ENCODE results near the gene RPL41. TPM values are rescaled to one million over a fixed set of nuclear protein-coding genes. Genes with fewer than 3 reads are reported as not detected.

RPL41 gene
- total RNA-seq, 1 donor from 2014 or later, result 3,505 TPM

DNA sequence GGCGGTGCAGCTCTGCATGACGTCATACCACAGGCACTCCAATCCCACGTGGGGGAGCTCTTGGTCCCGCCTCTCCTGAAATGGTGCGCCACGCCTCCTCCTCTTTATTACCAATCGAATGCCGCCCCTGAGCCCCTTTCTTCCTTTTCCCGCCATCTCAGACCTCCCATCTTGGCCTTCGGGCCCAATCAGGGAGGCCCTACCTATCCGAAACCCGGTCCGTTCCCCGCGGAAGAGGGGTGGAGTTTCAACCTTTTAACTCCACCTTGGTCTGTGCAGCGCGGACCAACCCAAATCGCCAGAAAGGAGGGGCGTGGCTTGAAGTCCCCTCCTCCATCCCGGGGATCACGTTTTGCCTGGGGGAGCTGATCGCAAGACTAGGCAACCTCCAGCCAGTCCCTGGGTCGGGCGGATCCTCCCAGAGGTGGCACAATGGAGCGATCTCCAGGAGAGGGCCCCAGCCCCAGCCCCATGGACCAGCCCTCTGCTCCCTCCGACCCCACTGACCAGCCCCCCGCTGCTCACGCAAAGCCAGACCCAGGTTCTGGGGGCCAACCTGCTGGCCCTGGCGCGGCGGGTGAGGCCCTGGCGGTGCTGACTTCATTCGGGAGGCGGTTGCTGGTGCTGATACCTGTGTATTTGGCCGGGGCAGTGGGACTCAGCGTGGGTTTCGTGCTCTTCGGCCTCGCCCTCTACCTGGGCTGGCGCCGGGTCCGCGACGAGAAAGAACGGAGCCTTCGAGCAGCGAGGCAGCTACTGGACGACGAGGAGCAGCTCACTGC lies 11.6 kb downstream of the RPL41 start, which contains the start of gene ESYT1:
TSS of gene ESYT1 (plus strand) at position 380 of the 782 bp plus-strand sequence. CDS start at position 433, 53 bp downstream.
- peak; percentile 100 for DNase-seq (ENCODE audit: low spot score)

DNA sequence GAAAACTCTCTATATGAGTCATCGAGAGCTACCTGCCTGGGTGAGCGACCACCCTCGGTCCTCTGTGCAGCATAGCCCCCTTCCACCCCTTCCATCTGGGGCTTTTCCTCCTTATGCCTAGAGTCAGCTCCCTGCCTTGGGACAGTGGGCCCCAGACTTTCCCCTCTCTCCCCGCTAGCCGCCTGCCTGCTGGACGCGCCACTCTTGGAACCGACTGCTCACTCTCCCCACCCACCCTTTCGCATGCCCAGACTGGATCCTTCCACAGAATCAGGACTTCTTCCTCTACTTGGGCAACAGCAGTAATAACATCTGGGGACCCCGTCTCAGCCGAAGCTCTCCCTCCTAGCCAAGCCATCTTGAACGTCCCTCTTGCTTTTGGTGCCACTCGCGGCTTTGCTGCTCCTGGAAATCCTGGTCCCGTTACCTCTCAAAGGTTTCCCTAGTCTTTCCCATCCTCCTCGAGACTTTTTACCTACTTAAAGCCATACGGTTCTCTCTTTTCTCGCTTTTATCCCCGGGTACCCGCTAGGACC lies 12.3 kb downstream of the RPL41 start:
- peak; percentile 31 for DNase-seq (ENCODE audit: low spot score)

DNA sequence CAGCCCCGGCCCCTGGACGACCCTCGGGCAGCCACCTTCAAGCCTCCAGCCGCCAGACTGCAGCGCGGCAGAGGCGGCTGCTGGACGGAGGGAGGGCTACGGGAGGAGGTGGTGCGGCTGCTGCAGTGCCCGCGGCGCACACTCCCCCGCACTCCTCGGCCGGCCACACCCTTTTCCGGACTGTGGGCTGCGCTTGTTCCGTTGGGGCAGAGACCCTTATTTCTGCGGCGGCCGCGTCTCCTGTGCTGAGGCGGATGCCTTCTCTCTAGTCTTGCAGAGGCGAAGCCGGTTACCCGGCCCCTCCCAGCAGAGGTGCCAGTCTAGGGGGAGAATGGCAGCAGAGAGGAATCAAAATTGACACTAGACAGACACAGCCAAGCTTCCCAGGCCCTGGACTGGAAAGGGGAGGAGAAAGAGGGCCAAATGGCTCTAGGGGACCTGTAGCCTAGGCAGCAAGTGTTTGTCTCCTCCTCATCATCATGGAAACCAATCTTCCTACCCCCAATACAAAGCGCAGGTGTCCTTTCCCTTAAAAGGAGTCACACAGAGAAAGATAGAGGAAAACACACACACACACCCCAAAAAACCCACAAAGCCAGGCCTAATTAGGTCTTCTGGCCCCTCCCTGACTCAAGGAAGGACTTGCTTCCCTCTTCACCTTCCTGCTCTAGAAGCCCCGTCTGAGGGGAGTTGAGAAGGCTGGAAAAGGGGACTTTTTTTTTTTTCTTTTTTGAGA lies 12.9 kb downstream of the RPL41 start:
- peak; percentile 53 for DNase-seq (ENCODE audit: low spot score)

- no peak for DNase-seq (ENCODE audit: low spot score)
Measured at GRCh38 chr12:56129942-56130495, 13.6 kb downstream of the RPL41 start.

DNA sequence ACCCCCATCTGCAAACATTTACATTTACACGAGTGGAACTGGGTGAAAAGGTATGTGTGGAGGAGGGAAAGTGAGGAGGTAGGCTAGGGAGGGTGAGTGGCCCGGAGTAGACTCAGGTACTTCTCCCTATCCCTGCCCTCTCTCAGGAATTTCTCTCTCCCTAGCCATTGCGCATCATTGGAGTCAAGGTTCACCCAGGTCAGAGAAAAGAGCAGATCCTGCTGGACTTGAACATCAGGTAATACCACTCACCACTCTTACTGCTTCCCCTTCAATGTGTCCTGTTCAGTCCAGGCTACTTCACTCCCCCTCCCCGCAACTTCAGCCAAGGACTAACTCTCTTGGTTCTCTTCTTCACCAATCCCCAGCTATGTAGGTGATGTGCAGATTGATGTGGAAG lies 14.4 kb downstream of the RPL41 start:
- no peak for DNase-seq (ENCODE audit: low spot score)

DNA sequence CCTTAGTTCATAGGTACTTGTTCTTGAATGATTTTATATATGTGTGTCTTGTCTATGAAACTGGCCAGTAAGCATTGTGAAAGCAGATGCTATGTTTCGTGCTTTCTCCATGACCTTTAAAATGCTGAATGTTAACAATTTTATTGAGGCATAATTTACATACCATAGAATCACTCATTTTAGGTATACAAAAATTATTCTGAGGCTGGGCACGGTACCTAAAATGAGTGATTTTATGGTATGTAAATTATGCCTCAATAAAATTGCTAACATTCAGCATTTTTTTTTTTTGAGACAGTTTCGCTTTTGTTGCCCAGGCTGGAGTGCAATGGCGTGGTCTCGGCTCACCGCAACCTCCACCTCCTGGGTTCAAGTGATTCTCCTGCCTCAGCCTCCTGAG lies 18.5 kb downstream of the RPL41 start:
- DNase-seq (ENCODE audit: low spot score), result no peak

- no peak for DNase-seq (ENCODE audit: low spot score)
Measured at GRCh38 chr12:56137853-56138571, 21.6 kb downstream of the RPL41 start.

GRCh38 chr12:56141946-56142784 lies 25.7 kb downstream of the RPL41 start:
- DNase-seq (ENCODE audit: low spot score), result no peak

- no peak for DNase-seq (ENCODE audit: low spot score)
Measured at GRCh38 chr12:56143217-56143616, 26.8 kb downstream of the RPL41 start.

GRCh38 chr12:56143870-56144269 lies 27.4 kb downstream of the RPL41 start:
- DNase-seq (ENCODE audit: low spot score), result no peak

DNA sequence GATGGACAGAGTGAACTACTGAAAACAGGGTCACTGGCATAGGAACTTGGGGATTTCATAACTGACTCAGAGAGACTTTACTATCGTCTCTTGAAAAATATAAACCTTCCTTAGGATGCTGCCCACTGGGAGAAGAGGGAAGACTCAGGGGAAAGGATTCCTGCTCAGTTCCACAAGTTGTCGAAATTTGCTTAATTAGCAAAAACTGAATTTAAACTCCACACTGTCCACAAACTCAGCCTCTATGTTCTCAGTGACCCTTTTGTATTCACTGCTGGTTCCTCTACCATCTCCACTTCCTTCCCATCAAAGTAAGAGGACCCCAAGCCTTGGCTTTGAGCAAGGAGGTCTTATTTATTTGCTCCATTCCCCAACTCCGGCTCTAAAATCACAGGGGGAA lies 28.8 kb downstream of the RPL41 start:
- no peak for DNase-seq (ENCODE audit: low spot score)

GRCh38 chr12:56146492-56147460 lies 30.3 kb downstream of the RPL41 start:
- DNase-seq (ENCODE audit: low spot score), result no peak

GRCh38 chr12:56150563-56150962 lies 34.1 kb downstream of the RPL41 start:
- no peak for DNase-seq (ENCODE audit: low spot score)

- no peak for DNase-seq (ENCODE audit: low spot score)
Measured at GRCh38 chr12:56151672-56152131, 35.3 kb downstream of the RPL41 start.

GRCh38 chr12:56152132-56152755 lies 35.8 kb downstream of the RPL41 start, which contains the start of gene MYL6B:
Gene MYL6B (plus strand): TSS chr12:56152587. CDS start chr12:56153919, 1,332 bp downstream.
- peak; percentile 96 for DNase-seq (ENCODE audit: low spot score)

GRCh38 chr12:56152756-56153677 lies 36.6 kb downstream of the RPL41 start:
- no peak for DNase-seq (ENCODE audit: low spot score)

DNA sequence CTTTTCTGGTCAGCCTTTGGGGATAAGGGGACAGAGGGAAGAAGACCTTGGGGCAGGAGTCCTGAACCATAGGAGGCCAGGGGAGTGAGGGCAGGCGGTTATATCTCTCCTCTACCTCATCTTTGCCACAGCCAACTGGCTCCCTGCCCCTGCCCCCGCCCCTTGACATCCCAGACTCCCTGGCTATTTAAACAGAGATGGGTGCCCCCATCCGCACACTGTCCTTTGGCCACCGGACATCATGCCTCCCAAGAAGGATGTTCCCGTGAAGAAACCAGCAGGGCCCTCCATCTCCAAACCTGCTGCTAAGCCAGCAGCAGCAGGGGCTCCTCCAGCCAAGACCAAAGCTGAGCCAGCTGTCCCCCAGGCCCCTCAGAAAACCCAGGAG lies 37.2 kb downstream of the RPL41 start:
- no peak for DNase-seq (ENCODE audit: low spot score)
